ENCODE results near the gene CTSH.
A peak's percentile ranks its signal among the peaks of the same experiment; 100 is the strongest.

The CTSH gene

GRCh38 chr15:78983146-78983918 lies 38.5 kb upstream of the CTSH start:
- H3K4me3 ChIP-seq (ENCODE audit: low read depth, low read length), result no peak overlapping the region
- no peak for DNase-seq (ENCODE audit: low read depth)
- TF ChIP-seq, protein P1, sequence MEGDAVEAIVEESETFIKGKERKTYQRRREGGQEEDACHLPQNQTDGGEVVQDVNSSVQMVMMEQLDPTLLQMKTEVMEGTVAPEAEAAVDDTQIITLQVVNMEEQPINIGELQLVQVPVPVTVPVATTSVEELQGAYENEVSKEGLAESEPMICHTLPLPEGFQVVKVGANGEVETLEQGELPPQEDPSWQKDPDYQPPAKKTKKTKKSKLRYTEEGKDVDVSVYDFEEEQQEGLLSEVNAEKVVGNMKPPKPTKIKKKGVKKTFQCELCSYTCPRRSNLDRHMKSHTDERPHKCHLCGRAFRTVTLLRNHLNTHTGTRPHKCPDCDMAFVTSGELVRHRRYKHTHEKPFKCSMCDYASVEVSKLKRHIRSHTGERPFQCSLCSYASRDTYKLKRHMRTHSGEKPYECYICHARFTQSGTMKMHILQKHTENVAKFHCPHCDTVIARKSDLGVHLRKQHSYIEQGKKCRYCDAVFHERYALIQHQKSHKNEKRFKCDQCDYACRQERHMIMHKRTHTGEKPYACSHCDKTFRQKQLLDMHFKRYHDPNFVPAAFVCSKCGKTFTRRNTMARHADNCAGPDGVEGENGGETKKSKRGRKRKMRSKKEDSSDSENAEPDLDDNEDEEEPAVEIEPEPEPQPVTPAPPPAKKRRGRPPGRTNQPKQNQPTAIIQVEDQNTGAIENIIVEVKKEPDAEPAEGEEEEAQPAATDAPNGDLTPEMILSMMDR (IDR thresholded peaks at IDR 0.05; ENCODE audit: low read depth, low read length, missing control alignments), result no peak

DNA sequence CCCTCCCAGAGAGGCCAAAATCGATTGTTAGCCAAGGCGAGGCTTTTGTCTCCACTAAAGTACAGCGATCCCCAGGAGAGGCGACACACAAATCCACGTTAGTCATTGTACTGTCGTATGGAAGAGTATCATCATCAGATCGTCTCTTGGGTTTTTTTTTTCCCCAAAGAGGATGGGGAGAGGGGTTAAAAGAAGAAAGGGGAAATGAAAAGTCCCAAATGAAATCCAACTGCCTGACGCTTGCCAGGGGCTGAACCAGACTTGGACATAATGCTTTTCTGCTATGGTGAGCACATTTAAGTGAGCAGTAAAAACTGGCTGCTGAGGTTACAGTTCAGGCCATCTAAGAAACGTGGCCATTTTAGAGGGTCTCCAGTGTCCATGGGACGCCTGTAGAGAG lies 37.9 kb upstream of the CTSH start:
- TF ChIP-seq, protein P1 (IDR thresholded peaks at IDR 0.05; ENCODE audit: low read depth, low read length, missing control alignments), result no peak
- H3K4me3 ChIP-seq (ENCODE audit: low read depth, low read length), result no peak overlapping the region
- no peak for DNase-seq (ENCODE audit: low read depth)

DNA sequence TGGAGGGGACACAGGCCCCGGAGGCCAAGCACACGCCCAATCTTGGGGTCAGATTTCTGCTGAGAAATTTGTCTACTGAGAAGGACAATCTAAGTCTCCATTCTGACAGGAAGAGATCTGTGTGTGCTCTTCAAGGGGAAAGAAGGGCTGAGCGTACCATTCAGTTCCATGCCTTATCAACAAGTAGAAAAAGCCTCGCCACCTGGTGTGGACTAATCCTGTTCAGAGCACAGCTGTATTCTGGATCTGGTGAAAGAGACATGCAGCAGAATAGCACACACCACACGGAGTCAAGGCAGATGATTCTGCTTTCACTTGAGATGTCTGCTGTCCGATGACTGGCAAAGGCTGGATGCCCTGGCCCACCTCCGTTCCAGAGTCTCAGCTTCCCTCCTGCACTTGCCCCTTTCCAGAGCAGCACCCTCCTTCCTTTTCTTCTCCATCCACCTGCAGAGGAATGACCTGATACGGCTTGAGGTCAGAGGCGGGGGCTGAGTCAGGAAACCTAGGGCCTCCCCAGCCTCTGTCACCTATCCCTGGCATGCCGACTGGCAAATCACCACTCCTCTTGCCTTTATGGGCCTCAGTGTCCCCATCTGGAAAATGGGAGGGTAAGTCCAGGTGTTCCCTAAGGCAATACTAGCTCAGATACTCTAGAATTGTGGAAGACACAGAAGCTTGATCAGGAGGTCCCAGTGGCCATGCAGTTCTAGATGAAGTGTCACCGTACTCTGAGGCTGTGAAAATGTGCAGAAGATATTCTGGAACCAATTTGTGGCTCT lies 36.9 kb upstream of the CTSH start:
- no peak for DNase-seq (ENCODE audit: low read depth)
- TF ChIP-seq, protein P1 (IDR thresholded peaks at IDR 0.05; ENCODE audit: low read depth, low read length, missing control alignments), result no peak
- no peak overlapping the region for H3K4me3 ChIP-seq (ENCODE audit: low read depth, low read length)

DNA sequence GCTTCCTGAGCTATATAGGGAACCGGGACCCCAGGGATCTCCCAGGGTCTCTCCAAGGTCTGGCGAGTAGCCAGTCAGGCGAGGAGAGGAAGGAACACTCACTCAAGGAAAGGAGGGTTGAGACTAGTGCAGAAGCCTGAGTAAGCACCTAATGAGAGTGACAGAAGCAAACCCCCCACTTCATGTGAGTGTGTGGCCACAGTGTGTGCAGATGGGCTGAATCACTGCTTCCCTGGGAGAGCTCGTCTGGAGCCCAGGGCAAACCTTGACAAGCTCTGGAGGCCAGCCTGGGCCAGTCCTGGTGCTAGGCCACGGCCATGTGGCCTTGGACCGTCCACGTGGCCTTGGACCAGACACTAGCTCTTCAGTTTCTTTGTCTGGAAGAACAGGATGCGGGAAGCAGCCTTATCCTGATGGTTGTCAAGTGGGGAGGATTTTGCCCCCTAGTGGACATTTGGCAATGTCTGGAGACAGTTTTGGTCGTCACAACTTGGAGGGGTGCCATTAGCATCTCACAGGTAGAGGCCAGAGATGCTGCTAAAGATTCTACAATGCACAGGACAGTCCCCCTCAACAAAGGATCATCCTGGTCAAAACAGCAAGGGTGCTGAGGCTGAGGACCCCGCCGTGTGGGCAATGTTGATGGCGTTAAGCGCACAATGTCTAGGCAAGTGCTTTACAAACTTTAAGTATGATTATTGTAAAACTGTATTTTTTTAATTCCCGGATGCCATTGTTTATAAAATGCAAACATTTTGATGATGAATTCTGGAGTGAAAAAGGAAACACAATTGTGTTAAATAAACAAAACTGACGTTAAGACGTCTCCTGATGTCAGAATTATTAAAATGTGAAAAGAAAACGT lies 34.8 kb upstream of the CTSH start:
- peak overlapping the region; percentile 72 for H3K4me3 ChIP-seq (ENCODE audit: low read depth, low read length)
- DNase-seq (ENCODE audit: low read depth), result peak; percentile 59
- TF ChIP-seq, protein P1 (IDR thresholded peaks at IDR 0.05; ENCODE audit: low read depth, low read length, missing control alignments), result peak; percentile 87

DNA sequence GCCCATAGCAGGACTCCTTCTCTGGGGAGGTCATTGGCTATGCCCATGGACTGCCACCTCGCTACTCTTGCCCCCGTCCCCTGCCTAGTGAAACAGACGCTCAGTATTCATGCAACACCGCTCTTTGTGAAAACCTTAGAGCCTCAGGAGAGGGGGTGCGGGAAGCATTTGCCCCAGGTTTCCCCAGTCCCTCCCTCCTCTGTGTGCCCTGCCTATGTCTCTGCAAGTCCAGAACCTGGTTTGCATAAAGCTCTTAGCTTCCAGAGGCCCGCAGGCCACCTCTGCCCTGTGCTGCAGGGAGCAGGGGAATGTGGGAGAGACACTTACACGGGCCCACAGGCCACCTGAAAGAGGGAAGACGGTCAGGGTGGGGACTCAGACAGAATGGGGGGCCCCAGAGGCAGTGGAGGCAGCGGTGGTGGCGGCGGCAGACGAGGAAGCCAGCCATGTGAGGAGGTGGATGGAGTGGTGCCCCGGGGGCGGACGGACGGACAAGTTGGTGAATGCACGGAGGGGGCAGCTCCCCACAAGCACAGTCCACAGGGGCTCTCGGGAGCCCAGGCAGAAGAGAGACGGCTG lies 33.8 kb upstream of the CTSH start:
- TF ChIP-seq, protein P1 (IDR thresholded peaks at IDR 0.05; ENCODE audit: low read depth, low read length, missing control alignments), result no peak
- peak; percentile 19 for DNase-seq (ENCODE audit: low read depth)
- H3K4me3 ChIP-seq (ENCODE audit: low read depth, low read length), result peak overlapping the region; percentile 72

- peak overlapping the region; percentile 34 for H3K4me3 ChIP-seq (ENCODE audit: low read depth, low read length)
- DNase-seq (ENCODE audit: low read depth), result peak; percentile 53
- TF ChIP-seq, protein P1 (IDR thresholded peaks at IDR 0.05; ENCODE audit: low read depth, low read length, missing control alignments), result no peak
Observed at GRCh38 chr15:78977591-78978347, 32.9 kb upstream of the CTSH start.

Measured in GM12864 (cell line).